Right atrium auricular region (tissue), 2 donors: ENCODE data around the gene CARD19. TPM values are rescaled to one million over a fixed set of nuclear protein-coding genes. Genes with fewer than 3 reads are reported as not detected.

ENCODE experiments used
- DNase-seq: peaks from one replicate; pipeline ENCODE4 v3.0.0-alpha.2; 2019; ENCODE audit warnings: low spot score
- H3K27ac ChIP-seq, 2 donors: fragments of 200-600 bp; sonication (generic); 1 replicate in 1 of 2; 2 replicates in 1 of 2; pipeline ENCODE4 v1.5.1; 2016 to 2019
- H3K27me3 ChIP-seq, 2 donors: fragments of 200-600 bp; sonication (generic); one replicate each; pipeline versions ENCODE4 v1.5.1 to v1.6.0; 2017 to 2019
- H3K36me3 ChIP-seq: fragments of 200-600 bp; sonication (generic); one replicate; pipeline ENCODE4 v1.5.1; 2016
- H3K4me1 ChIP-seq, 2 donors: fragments of 200-600 bp; sonication (generic); one replicate each; pipeline versions ENCODE4 v1.5.1 to v1.6.0; 2017 to 2019
- H3K4me3 ChIP-seq, 2 donors: fragments of 200-600 bp; sonication (generic); 1 replicate in 1 of 2; 2 replicates in 1 of 2; pipeline ENCODE4 v1.5.1; 2017 to 2019; ENCODE audit warnings: mild to moderate bottlenecking in 1 of 2, moderate library complexity in 1 of 2
- H3K9me3 ChIP-seq, 2 donors: fragments of 200-600 bp; sonication (generic); one replicate each; pipeline ENCODE4 v1.5.1; 2019
- CTCF ChIP-seq, 2 donors: fragments of 200-600 bp; sonication (generic); IDR thresholded peaks; one replicate each; pipeline ENCODE4 v1.5.1; 2019; ENCODE audit warnings: antibody characterized with exemption in 2 of 2
- total RNA-seq, 2 donors: library from RNA; depleted of rRNA; stranded (reverse); fragments of >200 nt; gene quantifications; one replicate each; pipeline ENCODE4 v1.1.0, GENCODE V29; 2016

The CARD19 gene
- total RNA-seq, 2 donors from 2014 or later: 21.2 to 46.8 TPM

GRCh38 chr9:93052791-93053540, 43.1 kb upstream of the CARD19 start:
- no peak for DNase-seq
- Histone ChIP-seq H3K27me3 (no peaks in the 10 kb centered on the region), H3K4me3 (no peak overlapping the region), H3K27ac (no peak overlapping the region), H3K4me1 (peaks cover 0 to 7% of the 10 kb centered on the region in 2 donors), H3K36me3 (no peaks in the 10 kb centered on the region), H3K9me3 (no peaks in the 10 kb centered on the region)
- no peak for TF ChIP-seq CTCF (IDR thresholded peaks at IDR 0.05)

GRCh38 chr9:93053781-93054331, 42.2 kb upstream of the CARD19 start:
- H3K4me3 ChIP-seq: no peak overlapping the region
- TF ChIP-seq CTCF (IDR thresholded peaks at IDR 0.05): no peak
- peaks cover 0 to 16% of the 10 kb centered on the region in 2 donors for H3K4me1 ChIP-seq

GRCh38 chr9:93054758-93055704, 41.0 kb upstream of the CARD19 start:
- no peak for DNase-seq
- no peak for TF ChIP-seq CTCF (IDR thresholded peaks at IDR 0.05)
- Histone ChIP-seq H3K4me3 (no peak overlapping the region), H3K4me1 (peaks cover 0 to 28% of the 10 kb centered on the region in 2 donors), H3K27me3 (no peaks in the 10 kb centered on the region), H3K27ac (no peak overlapping the region), H3K36me3 (no peaks in the 10 kb centered on the region), H3K9me3 (no peaks in the 10 kb centered on the region)

More at GRCh38 chr9:93053781-93054331, 42.2 kb upstream of the CARD19 start:
- no peak for DNase-seq
- Histone ChIP-seq H3K36me3 (no peaks in the 10 kb centered on the region), H3K27me3 (no peaks in the 10 kb centered on the region), H3K27ac (no peak overlapping the region), H3K9me3 (no peaks in the 10 kb centered on the region)

- H3K36me3 ChIP-seq: no peaks in the 10 kb centered on the region
- no peaks in the 10 kb centered on the region for H3K9me3 ChIP-seq
- H3K4me1 ChIP-seq: peaks cover 0 to 23% of the 10 kb centered on the region in 2 donors
- no peak for DNase-seq
- no peak for TF ChIP-seq CTCF (IDR thresholded peaks at IDR 0.05)
- H3K4me3 ChIP-seq: no peak overlapping the region
- H3K27ac ChIP-seq: no peak overlapping the region
- no peaks in the 10 kb centered on the region for H3K27me3 ChIP-seq
Observed at GRCh38 chr9:93057042-93057702, 38.8 kb upstream of the CARD19 start.

GRCh38 chr9:93057703-93058354, 38.2 kb upstream of the CARD19 start:
- Histone ChIP-seq H3K36me3 (no peaks in the 10 kb centered on the region), H3K27me3 (no peaks in the 10 kb centered on the region), H3K4me3 (no peak overlapping the region), H3K27ac (no peak overlapping the region), H3K4me1 (peaks cover 0 to 22% of the 10 kb centered on the region in 2 donors), H3K9me3 (no peaks in the 10 kb centered on the region)
- DNase-seq: no peak
- TF ChIP-seq CTCF (IDR thresholded peaks at IDR 0.05): no peak
